Fibroblast of the aortic adventitia (primary cell): ENCODE data around the gene YKT6. TPM values are rescaled to one million over a fixed set of nuclear protein-coding genes. Genes with fewer than 3 reads are reported as not detected.
A peak's percentile ranks its signal among the peaks of the same experiment; 100 is the strongest.
"Not testable (repeated sequence)": the region's sequence is repeated elsewhere in the genome, so short reads cannot be mapped to it uniquely, and the experiment has no call there.

ENCODE experiments used
- DNase-seq: peaks from one replicate; pipeline ENCODE4 v3.0.0-alpha.2; 2010; ENCODE audit warnings: low read depth
- H3K4me3 ChIP-seq: 2 replicates; pipeline ENCODE4 v1.5.1; 2011; ENCODE audit warnings: low read depth, mild to moderate bottlenecking, control low read depth, low read length, moderate library complexity
- total RNA-seq: library from RNA; depleted of rRNA; stranded (reverse); fragments of >200 nt; gene quantifications from 2 replicates; pipeline ENCODE4 v1.2.3, GENCODE V29; 2012; ENCODE audit warnings: low replicate concordance
- TF ChIP-seq, protein P1 (sequence below): IDR thresholded peaks from 2 replicates; pipeline ENCODE4 v1.5.1; 2011; ENCODE audit warnings: mild to moderate bottlenecking, low read length, control low read depth, inconsistent platforms; ENCODE audit not compliant: insufficient read depth

YKT6 gene
- total RNA-seq, 1 donor, result 99.4 TPM

- no peak overlapping the region for H3K4me3 ChIP-seq
- TF ChIP-seq, protein P1, sequence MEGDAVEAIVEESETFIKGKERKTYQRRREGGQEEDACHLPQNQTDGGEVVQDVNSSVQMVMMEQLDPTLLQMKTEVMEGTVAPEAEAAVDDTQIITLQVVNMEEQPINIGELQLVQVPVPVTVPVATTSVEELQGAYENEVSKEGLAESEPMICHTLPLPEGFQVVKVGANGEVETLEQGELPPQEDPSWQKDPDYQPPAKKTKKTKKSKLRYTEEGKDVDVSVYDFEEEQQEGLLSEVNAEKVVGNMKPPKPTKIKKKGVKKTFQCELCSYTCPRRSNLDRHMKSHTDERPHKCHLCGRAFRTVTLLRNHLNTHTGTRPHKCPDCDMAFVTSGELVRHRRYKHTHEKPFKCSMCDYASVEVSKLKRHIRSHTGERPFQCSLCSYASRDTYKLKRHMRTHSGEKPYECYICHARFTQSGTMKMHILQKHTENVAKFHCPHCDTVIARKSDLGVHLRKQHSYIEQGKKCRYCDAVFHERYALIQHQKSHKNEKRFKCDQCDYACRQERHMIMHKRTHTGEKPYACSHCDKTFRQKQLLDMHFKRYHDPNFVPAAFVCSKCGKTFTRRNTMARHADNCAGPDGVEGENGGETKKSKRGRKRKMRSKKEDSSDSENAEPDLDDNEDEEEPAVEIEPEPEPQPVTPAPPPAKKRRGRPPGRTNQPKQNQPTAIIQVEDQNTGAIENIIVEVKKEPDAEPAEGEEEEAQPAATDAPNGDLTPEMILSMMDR, result no peak
- DNase-seq, result no peak
Measured at GRCh38 chr7:44193011-44193802, 7.6 kb upstream of the YKT6 start.

DNA sequence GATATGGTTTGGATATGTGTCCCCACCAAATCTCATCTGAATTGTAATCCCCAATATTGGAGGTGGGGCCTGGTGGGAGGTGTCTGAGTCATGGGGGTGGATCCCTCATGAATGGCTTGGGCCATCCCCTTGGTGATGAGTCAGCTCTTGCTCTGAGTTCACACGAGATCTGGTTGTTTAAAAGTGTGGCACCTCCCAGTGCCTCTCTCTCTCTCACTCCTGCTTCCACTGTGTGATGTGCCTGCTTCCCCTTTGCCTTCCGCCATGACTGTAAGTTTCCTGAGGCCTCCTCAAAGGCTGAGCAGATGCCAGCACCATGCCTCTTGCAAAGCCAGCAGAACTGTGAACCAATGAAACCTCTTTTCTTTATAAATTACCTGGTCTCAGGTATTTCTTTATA is 6.7 kb upstream of the YKT6 start:
- peak; percentile 25 for DNase-seq

DNA sequence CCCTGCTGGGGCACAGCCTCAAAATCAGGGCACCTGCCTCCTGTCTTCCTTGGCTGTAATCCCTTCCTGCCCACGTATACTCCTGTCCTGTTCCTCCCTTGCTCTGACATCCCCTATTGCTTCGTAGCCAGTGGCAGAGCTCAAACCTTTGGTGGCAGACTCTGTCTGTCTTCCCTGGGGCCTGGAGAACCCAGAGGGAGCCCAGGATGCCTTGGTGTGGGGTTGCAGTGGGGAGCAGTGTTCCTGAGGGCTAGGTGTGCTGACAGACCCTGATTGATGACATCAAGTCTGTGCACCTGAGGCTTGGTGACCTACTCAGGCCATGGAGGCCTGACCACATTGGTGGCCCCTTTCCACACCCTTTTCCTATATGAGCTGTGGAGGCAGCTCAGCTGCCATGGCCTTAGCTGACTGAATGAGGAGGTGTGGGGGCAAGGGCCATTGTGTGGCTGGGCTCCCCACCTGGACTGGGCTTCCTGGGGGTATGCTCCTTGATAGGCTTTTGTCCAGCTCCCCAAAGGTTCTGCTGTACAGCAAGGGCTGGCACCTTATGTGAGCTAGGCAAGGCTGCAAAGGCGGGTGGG is 6.1 kb upstream of the YKT6 start:
- DNase-seq, result no peak
- TF ChIP-seq, protein P1, result no peak
- no peak overlapping the region for H3K4me3 ChIP-seq

More for the DNA sequence above, 6.7 kb upstream of the YKT6 start:
- TF ChIP-seq, protein P1, result no peak
- H3K4me3 ChIP-seq, result no peak overlapping the region

DNA sequence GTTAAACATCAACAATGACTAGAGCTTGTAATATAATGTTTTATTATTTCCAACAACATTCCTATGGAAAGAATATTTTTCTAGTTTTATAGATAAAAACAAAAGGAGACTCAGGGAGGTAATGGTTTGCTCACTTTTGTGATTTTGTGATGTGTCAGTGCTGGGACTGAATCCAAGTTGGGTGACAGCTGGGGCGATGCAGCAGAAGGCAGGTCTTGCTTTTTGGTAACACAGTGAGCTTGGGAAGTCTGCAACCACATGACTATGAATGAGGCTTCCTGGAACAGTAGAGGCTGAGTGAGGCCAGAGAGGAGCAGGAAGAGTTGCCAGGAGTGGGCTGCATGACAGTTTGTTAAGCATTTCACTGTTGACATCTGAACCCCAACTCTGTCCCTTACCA is 4.9 kb upstream of the YKT6 start:
- H3K4me3 ChIP-seq, result no peak overlapping the region
- peak; percentile 34 for DNase-seq
- TF ChIP-seq, protein P1, result no peak

- peak; percentile 73 for DNase-seq
- TF ChIP-seq, protein P1, result peak; percentile 94
- H3K4me3 ChIP-seq, result no peak overlapping the region
Measured at GRCh38 chr7:44196450-44196872, 4.3 kb upstream of the YKT6 start.

GRCh38 chr7:44197474-44197873 is 3.3 kb upstream of the YKT6 start:
- H3K4me3 ChIP-seq, result no peak overlapping the region
- DNase-seq, result no peak
- TF ChIP-seq, protein P1, result no peak

DNA sequence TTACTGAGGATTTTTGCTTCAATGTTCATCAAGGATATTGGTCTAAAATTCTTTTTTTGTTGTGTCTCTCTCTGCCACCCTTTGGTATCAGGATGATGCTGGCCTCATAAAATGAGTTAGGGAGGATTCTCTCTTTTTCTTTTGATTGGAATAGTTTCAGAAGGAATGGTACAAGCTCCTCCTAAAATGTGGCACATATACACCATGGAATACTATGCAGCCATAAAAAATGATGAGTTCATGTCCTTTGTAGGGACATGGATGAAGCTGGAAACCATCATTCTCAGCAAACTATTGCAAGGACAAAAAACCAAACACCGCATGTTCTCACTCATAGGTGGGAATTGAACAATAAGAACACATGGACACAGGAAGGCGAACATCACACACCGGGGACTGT is 615 bp upstream of the YKT6 start:
- H3K4me3 ChIP-seq, DNase-seq: not testable (repeated sequence)
